Adrenal gland (tissue), 5 donors: ENCODE data around the gene KCTD3.

ENCODE experiments used
- POLR2A ChIP-seq, 2 donors: fragments of 450-650 bp; IDR thresholded peaks; one replicate each; pipeline ENCODE4 v1.6.1; 2017; ENCODE audit warnings: antibody characterized with exemption in 2 of 2, mild to moderate bottlenecking in 2 of 2, moderate library complexity in 1 of 2
- TF ChIP-seq, protein P1 (sequence below), 6 experiments: fragments of 450-650 bp in 4 of 6; fragments of 200-600 bp in 2 of 6; sonication (generic) in 1 of 6; IDR thresholded peaks; 1 replicate in 5 of 6; 2 replicates in 1 of 6; pipeline versions ENCODE4 v1.5.1 to v1.8.0; 2016 to 2021; ENCODE audit warnings: antibody characterized with exemption in 6 of 6, mild to moderate bottlenecking in 2 of 6, moderate library complexity in 1 of 6
- donor health status: DM: no; HTN: no; CAD: no.

DNA sequence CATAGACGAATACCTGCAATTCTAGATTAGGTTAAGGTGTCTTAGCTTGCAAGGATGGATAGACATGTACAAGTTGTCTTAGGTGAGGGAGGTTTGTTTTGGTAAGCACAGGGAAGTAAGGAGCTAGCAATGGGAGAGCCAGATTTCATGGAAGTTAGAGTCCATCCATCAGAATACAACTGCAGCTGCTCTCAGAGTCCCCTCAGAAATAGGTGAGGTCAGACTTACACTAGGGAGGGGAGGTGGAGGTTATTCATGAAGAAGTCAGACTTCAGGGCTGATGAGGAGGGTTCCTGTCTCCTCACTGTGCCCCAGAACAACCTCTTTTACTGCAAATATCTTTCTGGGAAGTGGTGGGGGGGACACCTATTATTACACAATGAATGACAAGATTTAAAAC lies 85.3 kb downstream of the KCTD3 start:
- TF ChIP-seq POLR2A (IDR thresholded peaks at IDR 0.05), result no peak
- TF ChIP-seq, protein P1, sequence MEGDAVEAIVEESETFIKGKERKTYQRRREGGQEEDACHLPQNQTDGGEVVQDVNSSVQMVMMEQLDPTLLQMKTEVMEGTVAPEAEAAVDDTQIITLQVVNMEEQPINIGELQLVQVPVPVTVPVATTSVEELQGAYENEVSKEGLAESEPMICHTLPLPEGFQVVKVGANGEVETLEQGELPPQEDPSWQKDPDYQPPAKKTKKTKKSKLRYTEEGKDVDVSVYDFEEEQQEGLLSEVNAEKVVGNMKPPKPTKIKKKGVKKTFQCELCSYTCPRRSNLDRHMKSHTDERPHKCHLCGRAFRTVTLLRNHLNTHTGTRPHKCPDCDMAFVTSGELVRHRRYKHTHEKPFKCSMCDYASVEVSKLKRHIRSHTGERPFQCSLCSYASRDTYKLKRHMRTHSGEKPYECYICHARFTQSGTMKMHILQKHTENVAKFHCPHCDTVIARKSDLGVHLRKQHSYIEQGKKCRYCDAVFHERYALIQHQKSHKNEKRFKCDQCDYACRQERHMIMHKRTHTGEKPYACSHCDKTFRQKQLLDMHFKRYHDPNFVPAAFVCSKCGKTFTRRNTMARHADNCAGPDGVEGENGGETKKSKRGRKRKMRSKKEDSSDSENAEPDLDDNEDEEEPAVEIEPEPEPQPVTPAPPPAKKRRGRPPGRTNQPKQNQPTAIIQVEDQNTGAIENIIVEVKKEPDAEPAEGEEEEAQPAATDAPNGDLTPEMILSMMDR (IDR thresholded peaks at IDR 0.05), result no peak
